SK-N-SH (cell line): ENCODE data around the gene ACSBG1. TPM values are rescaled to one million over a fixed set of nuclear protein-coding genes. Genes with fewer than 3 reads are reported as not detected.

Source experiments
- CTCF ChIA-PET: fragments of 300-600, 350-600 bp; formaldehyde crosslinking; extraction: SDS; loops from one replicate; lab custom pipeline; 2021; lab: Yijun Ruan, JAX
- POLR2A ChIA-PET: fragments of 350-600 bp; sonication (Branson Sonifier 250); formaldehyde crosslinking; extraction: SDS; loops from one replicate; lab custom pipeline; 2020; ENCODE audit warnings: antibody characterized with exemption, inconsistent platforms; lab: Yijun Ruan, JAX
- DNase-seq: peaks from one replicate; pipeline ENCODE4 v3.0.0; 2012
- H2AFZ ChIP-seq: fragments of 200-600 bp; sonication (generic); 2 replicates; pipeline ENCODE4 v1.8.1; 2016; ENCODE audit warnings: antibody characterized with exemption, mild to moderate bottlenecking, low read depth
- H3F3A ChIP-seq: fragments of 200-600 bp; sonication (generic); replicated peaks from 2 replicates; pipeline ENCODE3; 2016; ENCODE audit warnings: antibody characterized with exemption, mild to moderate bottlenecking; ENCODE audit not compliant: insufficient read depth
- H3K27ac ChIP-seq, 2 experiments: fragments of 200-500 bp in 1 of 2; fragments of 200-600 bp in 1 of 2; sonication (Bioruptor generic) in 1 of 2; sonication (generic), shearing (Covaris generic) in 1 of 2; 2 replicates each; pipeline versions ENCODE4 v1.5.1 to v1.6.1; 2014 to 2016; ENCODE audit warnings: low read depth in 2 of 2, inconsistent platforms in 1 of 2, low read length in 1 of 2, mild to moderate bottlenecking in 1 of 2, mixed read lengths in 1 of 2
- H3K27me3 ChIP-seq: fragments of 200-600 bp; sonication (generic), shearing (Covaris generic); 2 replicates; pipeline ENCODE4 v1.6.1; 2016; ENCODE audit warnings: mixed run types; ENCODE audit not compliant: insufficient read depth
- H3K36me3 ChIP-seq, 2 experiments: fragments of 200-500 bp in 1 of 2; fragments of 200-600 bp in 1 of 2; sonication (Bioruptor generic) in 1 of 2; sonication (generic) in 1 of 2; replicated peaks in 1 of 2; 2 replicates each; pipeline versions ENCODE3 to v1.5.1; 2014 to 2016; ENCODE audit warnings: low read length in 1 of 2, mild to moderate bottlenecking in 1 of 2; ENCODE audit not compliant: insufficient read depth in 2 of 2, control insufficient read depth in 1 of 2
- H3K4me1 ChIP-seq, 2 experiments: fragments of 200-500 bp in 1 of 2; fragments of 200-600 bp in 1 of 2; sonication (Bioruptor generic) in 1 of 2; sonication (generic), shearing (Covaris generic) in 1 of 2; 2 replicates each; pipeline versions ENCODE4 v1.5.1 to v1.6.1; 2014 to 2016; ENCODE audit warnings: low read depth in 1 of 2, low read length in 1 of 2, mixed run types in 1 of 2; ENCODE audit not compliant: insufficient read depth in 2 of 2, control insufficient read depth in 1 of 2
- H3K4me2 ChIP-seq: fragments of 200-600 bp; sonication (generic), shearing (Covaris generic); 2 replicates; pipeline ENCODE4 v1.6.1; 2017; ENCODE audit warnings: mixed run types
- H3K4me3 ChIP-seq, 2 experiments: fragments of 200-500 bp in 1 of 2; fragments of 200-600 bp in 1 of 2; sonication (Bioruptor generic) in 1 of 2; sonication (generic), shearing (Covaris generic) in 1 of 2; 2 replicates each; pipeline versions ENCODE4 v1.5.1 to v1.8.1; 2014 to 2016; ENCODE audit warnings: low read depth in 2 of 2, inconsistent platforms in 1 of 2, low read length in 1 of 2, mild to moderate bottlenecking in 1 of 2, mixed read lengths in 1 of 2, moderate library complexity in 1 of 2
- H3K79me2 ChIP-seq: fragments of 200-600 bp; sonication (generic); 2 replicates; pipeline ENCODE4 v1.8.1; 2017; ENCODE audit warnings: mild to moderate bottlenecking; ENCODE audit not compliant: insufficient read depth
- H3K9ac ChIP-seq: fragments of 200-600 bp; sonication (generic); 2 replicates; pipeline ENCODE4 v1.6.1; 2017; ENCODE audit warnings: mixed run types
- H3K9me2 ChIP-seq: fragments of 200-600 bp; sonication (generic); 2 replicates; pipeline ENCODE4 v1.6.1; 2017; ENCODE audit warnings: mixed run types
- H3K9me3 ChIP-seq: fragments of 200-600 bp; sonication (generic); 2 replicates; pipeline ENCODE4 v1.6.1; 2017; ENCODE audit warnings: mixed run types, mild to moderate bottlenecking, moderate library complexity
- H4K20me1 ChIP-seq: fragments of 200-600 bp; sonication (generic); 2 replicates; pipeline ENCODE4 v1.6.1; 2017; ENCODE audit warnings: mild to moderate bottlenecking, mixed run types; ENCODE audit not compliant: insufficient read depth
- CTCF ChIP-seq: fragments of 200-600 bp; sonication (generic); IDR thresholded peaks from 2 replicates; pipeline ENCODE4 v1.6.1; 2017; ENCODE audit warnings: antibody characterized with exemption, mild to moderate bottlenecking, moderate library complexity
- ELF1 ChIP-seq: IDR thresholded peaks from 2 replicates; pipeline ENCODE4 v1.4.0; 2012
- EZH2phosphoT487 ChIP-seq: fragments of 200-600 bp; sonication (generic); IDR thresholded peaks from 2 replicates; pipeline ENCODE4 v1.6.1; 2017; ENCODE audit warnings: low read depth, mixed run types, mild to moderate bottlenecking, antibody characterized with exemption, moderate library complexity, borderline replicate concordance
- FOSL2 ChIP-seq: IDR thresholded peaks from 2 replicates; pipeline ENCODE4 v1.4.0; 2012; ENCODE audit warnings: low read depth, mild to moderate bottlenecking, moderate library complexity, borderline replicate concordance
- FOXM1 ChIP-seq: IDR thresholded peaks from 2 replicates; pipeline ENCODE4 v1.4.0; 2012; ENCODE audit warnings: low read depth, mild to moderate bottlenecking
- GABPA ChIP-seq: IDR thresholded peaks from 2 replicates; pipeline ENCODE4 v1.4.0; 2012; ENCODE audit warnings: low read depth, mild to moderate bottlenecking
- JUND ChIP-seq: IDR thresholded peaks from 2 replicates; pipeline ENCODE4 v1.4.0; 2012
- NFIC ChIP-seq: IDR thresholded peaks from 2 replicates; pipeline ENCODE4 v1.4.0; 2012; ENCODE audit warnings: borderline replicate concordance
- NRF1 ChIP-seq: IDR thresholded peaks from 2 replicates; pipeline ENCODE4 v1.6.1; 2012; ENCODE audit warnings: low read depth, mild to moderate bottlenecking, low read length
- RFX5 ChIP-seq: IDR thresholded peaks from 2 replicates; pipeline ENCODE4 v1.6.1; 2012; ENCODE audit warnings: mild to moderate bottlenecking, improper control_type of control experiment, low read length
- SIN3A ChIP-seq: IDR thresholded peaks from 2 replicates; pipeline ENCODE4 v1.6.1; 2012; ENCODE audit warnings: low read depth, mild to moderate bottlenecking, low read length, moderate library complexity, borderline replicate concordance
- ZBTB33 ChIP-seq: IDR thresholded peaks from 2 replicates; pipeline ENCODE4 v1.4.0; 2012; ENCODE audit warnings: low read depth, borderline replicate concordance
- WGBS: methylation state at CpG from one replicate; pipeline ENCODE4 v1.1.6; 2017; ENCODE audit warnings: low lambda C conversion rate; 5-methylcytosine and 5-hydroxymethylcytosine counted together
- polyA plus RNA-seq, 3 experiments: library from polyadenylated mRNA; depleted of rRNA; stranded (reverse); fragments of >200 nt; gene quantifications; 2 replicates each; pipeline ENCODE4 v1.2.3, GENCODE V29; 2012
- TF ChIP-seq, protein P1 (sequence below): IDR thresholded peaks from 2 replicates; pipeline ENCODE4 v1.4.0; 2012; ENCODE audit warnings: low read depth, borderline replicate concordance

Gene ACSBG1
- polyA plus RNA-seq, 1 of the 3 experiments (the other 2 are of a cell fraction), result under 0.01 TPM

GRCh38 chr15:78170848-78171773, 63.3 kb downstream of the ACSBG1 start:
- DNase-seq, result no peak

More at GRCh38 chr15:78170848-78171773, 63.3 kb downstream of the ACSBG1 start:
- H3K4me2 ChIP-seq, result no peak overlapping the region
- no peaks in the 10 kb centered on the region for H3K27me3 ChIP-seq
- H3K4me3 ChIP-seq, result no peak overlapping the region
- CTCF ChIA-PET, result interaction anchor here (1.2 to 3.7 kb wide), 5 partner anchors 24 to 226 kb away, joined by 3 to 25 read pairs (median 6); no protein-coding TSS in a partner anchor
- no peaks in the 10 kb centered on the region for H3K9me3 ChIP-seq
- H3K9ac ChIP-seq, result no peak overlapping the region
- H3K9me2 ChIP-seq, result no peaks in the 10 kb centered on the region
- 95% methylated on average over 16 of the region's 17 CpGs for WGBS
- H4K20me1 ChIP-seq, result no peaks in the 10 kb centered on the region
- H3K27ac ChIP-seq, result no peak overlapping the region
- TF ChIP-seq SIN3A, result no peak
- no peak for TF ChIP-seq NRF1
- TF ChIP-seq CTCF, result no peak
- TF ChIP-seq FOSL2, result no peak
- no peak for TF ChIP-seq JUND
- TF ChIP-seq EZH2phosphoT487, result no peak
- no peak for TF ChIP-seq ELF1
- TF ChIP-seq, protein P1, sequence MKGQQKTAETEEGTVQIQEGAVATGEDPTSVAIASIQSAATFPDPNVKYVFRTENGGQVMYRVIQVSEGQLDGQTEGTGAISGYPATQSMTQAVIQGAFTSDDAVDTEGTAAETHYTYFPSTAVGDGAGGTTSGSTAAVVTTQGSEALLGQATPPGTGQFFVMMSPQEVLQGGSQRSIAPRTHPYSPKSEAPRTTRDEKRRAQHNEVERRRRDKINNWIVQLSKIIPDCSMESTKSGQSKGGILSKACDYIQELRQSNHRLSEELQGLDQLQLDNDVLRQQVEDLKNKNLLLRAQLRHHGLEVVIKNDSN, result no peak
- TF ChIP-seq ZBTB33, result no peak
- no peak for TF ChIP-seq FOXM1
- no peak for TF ChIP-seq GABPA
- TF ChIP-seq NFIC, result no peak
- TF ChIP-seq RFX5, result no peak
- H3K36me3 ChIP-seq, result peaks cover 40 to 58% of the 10 kb centered on the region in 2 experiments
- no peaks in the 10 kb centered on the region for H3F3A ChIP-seq
- H3K79me2 ChIP-seq, result no peaks in the 10 kb centered on the region
- H3K4me1 ChIP-seq, result no peaks in the 10 kb centered on the region
- no peak overlapping the region for H2AFZ ChIP-seq
- POLR2A ChIA-PET, result no interaction called here
